ENCODE results near the gene SLC30A2. TPM values are rescaled to one million over a fixed set of nuclear protein-coding genes. Genes with fewer than 3 reads are reported as not detected.
A peak's percentile ranks its signal among the peaks of the same experiment; 100 is the strongest.

Gene SLC30A2
- total and polyA plus RNA-seq, 2 experiments from 2014 or later, result 1.3 to 1.8 TPM

DNA sequence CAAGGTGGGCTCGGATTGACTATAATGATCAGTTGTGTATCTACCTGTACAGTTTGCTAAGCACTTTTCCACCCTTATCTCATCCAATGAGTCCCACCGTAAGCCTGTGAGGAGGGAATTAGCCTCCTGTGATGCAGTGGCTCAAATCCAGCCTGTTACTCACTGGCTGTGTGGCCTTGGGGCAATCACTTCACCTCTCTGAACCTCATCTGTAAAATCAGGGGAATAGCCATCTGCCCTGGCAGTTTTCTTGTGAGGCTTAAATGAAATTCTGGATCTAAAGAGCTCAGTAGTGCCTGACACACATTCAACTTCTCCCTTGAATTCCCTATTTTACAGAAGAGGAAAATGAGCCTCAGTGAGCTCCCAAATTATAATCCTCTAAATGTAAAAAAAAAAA, 31.7 kb downstream of the SLC30A2 start:
- Histone ChIP-seq H3K4me3 (no peak overlapping the region), H3K4me1 (ENCODE audit: low read depth) (peaks cover 26% of the 10 kb centered on the region), H3K36me3 (no peaks in the 10 kb centered on the region), H3K9me3 (ENCODE audit: low read depth) (no peaks in the 10 kb centered on the region), H3K27ac (no peak overlapping the region), H3K27me3 (no peaks in the 10 kb centered on the region)
- DNase-seq (ENCODE audit: low read depth in 1 of 2, low spot score in 1 of 2), result no peak
- TF ChIP-seq, protein P1, sequence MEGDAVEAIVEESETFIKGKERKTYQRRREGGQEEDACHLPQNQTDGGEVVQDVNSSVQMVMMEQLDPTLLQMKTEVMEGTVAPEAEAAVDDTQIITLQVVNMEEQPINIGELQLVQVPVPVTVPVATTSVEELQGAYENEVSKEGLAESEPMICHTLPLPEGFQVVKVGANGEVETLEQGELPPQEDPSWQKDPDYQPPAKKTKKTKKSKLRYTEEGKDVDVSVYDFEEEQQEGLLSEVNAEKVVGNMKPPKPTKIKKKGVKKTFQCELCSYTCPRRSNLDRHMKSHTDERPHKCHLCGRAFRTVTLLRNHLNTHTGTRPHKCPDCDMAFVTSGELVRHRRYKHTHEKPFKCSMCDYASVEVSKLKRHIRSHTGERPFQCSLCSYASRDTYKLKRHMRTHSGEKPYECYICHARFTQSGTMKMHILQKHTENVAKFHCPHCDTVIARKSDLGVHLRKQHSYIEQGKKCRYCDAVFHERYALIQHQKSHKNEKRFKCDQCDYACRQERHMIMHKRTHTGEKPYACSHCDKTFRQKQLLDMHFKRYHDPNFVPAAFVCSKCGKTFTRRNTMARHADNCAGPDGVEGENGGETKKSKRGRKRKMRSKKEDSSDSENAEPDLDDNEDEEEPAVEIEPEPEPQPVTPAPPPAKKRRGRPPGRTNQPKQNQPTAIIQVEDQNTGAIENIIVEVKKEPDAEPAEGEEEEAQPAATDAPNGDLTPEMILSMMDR (IDR thresholded peaks at IDR 0.05; ENCODE audit: low read depth, low read length), result no peak

DNA sequence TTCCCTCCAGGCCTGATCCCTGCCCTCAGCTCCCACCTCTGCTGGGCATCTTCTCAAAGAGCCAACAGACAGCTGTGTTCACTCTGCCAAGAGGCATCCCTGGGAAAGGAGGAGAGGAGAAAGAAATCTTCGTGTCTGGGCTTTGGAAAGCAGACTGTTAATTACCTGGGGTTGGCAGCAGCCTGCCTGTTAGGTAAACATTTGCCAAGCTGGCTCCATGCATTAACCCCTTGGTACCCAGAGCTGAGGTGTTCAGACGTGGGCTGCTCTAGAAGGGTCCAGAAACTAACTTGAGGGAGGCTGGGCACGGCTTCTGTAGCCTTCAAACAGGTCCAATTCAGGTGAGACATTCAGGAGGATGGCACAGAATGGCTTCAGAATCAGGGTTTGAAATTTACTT, 33.1 kb downstream of the SLC30A2 start:
- H3K4me1 ChIP-seq (ENCODE audit: low read depth), result peaks cover 22% of the 10 kb centered on the region
- H3K9me3 ChIP-seq (ENCODE audit: low read depth), result no peaks in the 10 kb centered on the region
- no peak for DNase-seq (ENCODE audit: low read depth in 1 of 2, low spot score in 1 of 2)
- no peaks in the 10 kb centered on the region for H3K27me3 ChIP-seq
- TF ChIP-seq, protein P1 (IDR thresholded peaks at IDR 0.05; ENCODE audit: low read depth, low read length), result no peak
- H3K36me3 ChIP-seq, result no peaks in the 10 kb centered on the region
- peak overlapping the region; percentile 1 for H3K27ac ChIP-seq
- no peak overlapping the region for H3K4me3 ChIP-seq

DNA sequence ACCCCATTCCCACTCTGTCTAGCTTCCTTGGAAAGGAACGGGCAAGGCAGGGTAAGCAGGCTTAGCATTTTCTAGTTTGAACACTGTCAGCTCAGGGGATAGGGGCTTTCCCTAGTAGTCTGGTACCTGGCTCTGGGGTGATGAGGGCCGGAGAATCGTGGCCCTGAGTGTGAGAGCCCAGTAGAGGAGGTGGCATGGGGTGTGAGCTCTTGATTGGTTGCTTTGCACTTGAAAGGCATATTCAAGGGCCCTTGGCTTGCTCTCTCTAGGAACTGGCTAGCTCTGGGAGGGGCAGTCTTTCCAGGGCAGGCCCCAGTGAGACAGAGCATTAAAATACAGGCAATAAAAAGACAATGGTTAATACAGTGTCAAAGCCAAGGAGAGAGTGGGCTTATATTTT, 35.1 kb downstream of the SLC30A2 start:
- TF ChIP-seq, protein P1 (IDR thresholded peaks at IDR 0.05; ENCODE audit: low read depth, low read length), result no peak
- Histone ChIP-seq H3K36me3 (no peaks in the 10 kb centered on the region), H3K27ac (no peak overlapping the region), H3K27me3 (no peaks in the 10 kb centered on the region), H3K4me1 (ENCODE audit: low read depth) (peaks cover 4% of the 10 kb centered on the region), H3K4me3 (no peak overlapping the region), H3K9me3 (ENCODE audit: low read depth) (no peaks in the 10 kb centered on the region)
- DNase-seq (ENCODE audit: low read depth in 1 of 2, low spot score in 1 of 2), result no peak

DNA sequence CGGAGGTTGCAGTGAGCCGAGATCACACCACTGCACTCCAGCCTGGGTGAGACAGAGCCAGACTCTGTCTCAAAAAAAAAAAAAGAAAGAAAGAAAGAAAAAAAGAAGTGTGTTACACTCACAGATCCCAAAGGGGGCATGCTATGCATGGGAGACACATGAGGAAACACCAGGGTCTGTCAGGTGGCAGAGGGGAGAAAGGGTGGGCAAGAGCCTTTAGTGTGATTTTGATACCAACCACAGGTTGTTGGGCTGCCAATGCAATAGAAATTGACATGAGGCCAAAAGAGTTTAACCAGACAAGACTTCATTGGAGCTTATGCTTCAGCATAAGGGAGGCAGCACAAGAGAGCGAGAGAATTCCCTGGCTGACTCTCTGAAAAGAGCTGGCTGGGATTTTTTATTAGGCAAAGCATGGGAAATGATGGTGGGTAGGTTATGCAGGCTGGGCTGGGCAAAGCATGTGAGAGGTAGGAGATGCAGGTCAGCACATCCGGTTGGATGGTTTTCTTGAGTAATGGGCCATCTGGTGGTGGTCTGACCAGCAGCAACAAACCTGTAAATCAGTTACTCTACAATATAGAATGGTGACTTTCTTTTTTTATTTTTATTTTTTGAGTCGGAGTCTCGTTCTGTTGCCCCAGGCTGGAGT, 36.0 kb downstream of the SLC30A2 start:
- Histone ChIP-seq H3K27ac (no peak overlapping the region), H3K4me1 (ENCODE audit: low read depth) (no peaks in the 10 kb centered on the region), H3K27me3 (no peaks in the 10 kb centered on the region), H3K4me3 (no peak overlapping the region), H3K9me3 (ENCODE audit: low read depth) (no peaks in the 10 kb centered on the region), H3K36me3 (no peaks in the 10 kb centered on the region)
- TF ChIP-seq, protein P1 (IDR thresholded peaks at IDR 0.05; ENCODE audit: low read depth, low read length), result peak; percentile 11
- DNase-seq (ENCODE audit: low read depth in 1 of 2, low spot score in 1 of 2), result peak in 1 of 2 donors; percentile 56

DNA sequence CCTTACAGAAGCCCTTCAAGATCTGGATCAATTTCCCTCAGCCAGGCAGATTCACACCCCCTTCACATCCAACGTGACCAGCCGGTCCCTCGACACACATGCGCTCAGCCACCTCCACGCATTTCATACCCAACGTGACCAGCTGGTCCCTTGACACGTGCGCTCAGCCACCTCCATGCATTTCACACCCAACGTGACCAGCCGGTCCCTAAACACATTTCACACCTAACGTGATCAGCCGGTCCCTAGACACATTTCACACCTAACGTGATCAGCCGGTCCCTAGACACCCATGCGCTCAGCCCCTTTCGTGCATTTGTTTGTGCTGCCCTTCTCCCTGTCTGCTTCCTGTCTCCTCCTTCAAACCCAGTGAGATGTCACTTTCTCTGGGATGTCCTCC, 39.2 kb downstream of the SLC30A2 start:
- Histone ChIP-seq H3K4me1 (ENCODE audit: low read depth) (no peaks in the 10 kb centered on the region), H3K36me3 (no peaks in the 10 kb centered on the region), H3K27me3 (no peaks in the 10 kb centered on the region), H3K4me3 (no peak overlapping the region), H3K27ac (no peak overlapping the region), H3K9me3 (ENCODE audit: low read depth) (no peaks in the 10 kb centered on the region)
- no peak for DNase-seq (ENCODE audit: low read depth in 1 of 2, low spot score in 1 of 2)
- TF ChIP-seq, protein P1 (IDR thresholded peaks at IDR 0.05; ENCODE audit: low read depth, low read length), result no peak

Measured in cardiac muscle cell (in vitro differentiated cells and primary cell).